Neural cell (in vitro differentiated cells): ENCODE data around the gene CDC34. TPM values are rescaled to one million over a fixed set of nuclear protein-coding genes. Genes with fewer than 3 reads are reported as not detected.

ENCODE experiments used
- H2AFZ ChIP-seq: fragments of 200-600, 300-800 bp; sonication (generic), shearing (Covaris generic); 2 replicates; pipeline ENCODE4 v1.6.0; 2014; ENCODE audit warnings: low read depth, mild to moderate bottlenecking, antibody characterized with exemption, low read length, moderate library complexity
- H3F3A ChIP-seq: fragments of 200-600 bp; shearing (Covaris generic); 2 replicates; pipeline ENCODE4 v1.6.1; 2016; ENCODE audit warnings: mild to moderate bottlenecking, moderate library complexity, mixed read lengths, antibody characterized with exemption, low read length; ENCODE audit not compliant: insufficient read depth, poor library complexity, severe bottlenecking
- H3K27ac ChIP-seq: fragments of 200-600, 300-800 bp; sonication (generic), shearing (Covaris generic); 2 replicates; pipeline ENCODE4 v1.5.1; 2014; ENCODE audit warnings: mild to moderate bottlenecking, low read length, moderate library complexity
- H3K27me3 ChIP-seq: fragments of 300-800, 200-600 bp; sonication (generic), shearing (Covaris generic); 2 replicates; pipeline ENCODE4 v1.6.0; 2014; ENCODE audit warnings: mild to moderate bottlenecking, low read depth, low read length, moderate library complexity; ENCODE audit not compliant: insufficient read depth
- H3K36me3 ChIP-seq: fragments of 300-800, 200-600 bp; sonication (generic), shearing (Covaris generic); 2 replicates; pipeline ENCODE4 v1.5.1; 2014; ENCODE audit warnings: mild to moderate bottlenecking, antibody characterized with exemption, low read length, moderate library complexity; ENCODE audit not compliant: insufficient read depth
- H3K4me2 ChIP-seq: fragments of 300-800, 200-600 bp; sonication (generic), shearing (Covaris generic); 2 replicates; pipeline ENCODE4 v1.6.0; 2014; ENCODE audit warnings: mild to moderate bottlenecking, low read length
- H3K4me3 ChIP-seq: fragments of 300-800, 200-600 bp; sonication (generic), shearing (Covaris generic); 2 replicates; pipeline ENCODE4 v1.5.1; 2014; ENCODE audit warnings: mild to moderate bottlenecking, low read length, moderate library complexity
- H3K79me2 ChIP-seq: fragments of 200-600 bp; shearing (Covaris generic); replicated peaks from 2 replicates; pipeline ENCODE4 v1.6.0; 2014; ENCODE audit warnings: mild to moderate bottlenecking, low read length, moderate library complexity; ENCODE audit not compliant: insufficient read depth
- H3K9ac ChIP-seq: fragments of 300-800, 200-600 bp; sonication (generic), shearing (Covaris generic); 2 replicates; pipeline ENCODE4 v1.6.1; 2016; ENCODE audit warnings: mild to moderate bottlenecking, low read length, mixed read lengths
- H3K9me2 ChIP-seq: fragments of 200-600 bp; shearing (Covaris generic); 2 replicates; pipeline ENCODE4 v1.6.1; 2016; ENCODE audit warnings: mild to moderate bottlenecking, low read length, mixed read lengths; ENCODE audit not compliant: insufficient read depth
- H3K9me3 ChIP-seq: fragments of 200-600, 300-800 bp; sonication (generic), shearing (Covaris generic); 2 replicates; pipeline ENCODE4 v1.6.1; 2016; ENCODE audit warnings: mild to moderate bottlenecking, mixed run types, low read length, moderate library complexity, mixed read lengths
- H4K20me1 ChIP-seq: fragments of 200-600 bp; shearing (Covaris generic); 2 replicates; pipeline ENCODE4 v1.6.1; 2016; ENCODE audit warnings: mild to moderate bottlenecking, mixed run types; ENCODE audit not compliant: insufficient read depth
- EP300 ChIP-seq: fragments of 450-650 bp; conservative IDR thresholded peaks from 2 replicates; pipeline ENCODE4 v1.6.1; 2014; ENCODE audit warnings: antibody characterized with exemption, mild to moderate bottlenecking, moderate library complexity; ENCODE audit not compliant: poor library complexity, severe bottlenecking
- EZH2 ChIP-seq: fragments of 200-600, 300-800 bp; shearing (Covaris generic), sonication (generic); IDR thresholded peaks from 2 replicates; pipeline ENCODE4 v1.6.1; 2014; ENCODE audit warnings: antibody characterized with exemption, low read length, borderline replicate concordance, mild to moderate bottlenecking; ENCODE audit not compliant: insufficient read depth, poor library complexity, severe bottlenecking
- MXI1 ChIP-seq: fragments of 450-650 bp; conservative IDR thresholded peaks from 2 replicates; pipeline ENCODE4 v1.6.1; 2014; ENCODE audit warnings: antibody characterized with exemption, mild to moderate bottlenecking; ENCODE audit not compliant: poor library complexity, severe bottlenecking
- POLR2AphosphoS5 ChIP-seq: IDR thresholded peaks from 2 replicates; pipeline ENCODE4 v1.6.1; 2012
- RAD21 ChIP-seq: fragments of 450-650 bp; conservative IDR thresholded peaks from 2 replicates; pipeline ENCODE4 v1.6.1; 2014; ENCODE audit warnings: antibody characterized with exemption, mild to moderate bottlenecking, moderate library complexity
- SMC3 ChIP-seq: fragments of 450-650 bp; conservative IDR thresholded peaks from 2 replicates; pipeline ENCODE4 v1.6.1; 2014; ENCODE audit warnings: antibody characterized with exemption, mild to moderate bottlenecking, moderate library complexity; ENCODE audit not compliant: poor library complexity
- TAF1 ChIP-seq: IDR thresholded peaks from 2 replicates; pipeline ENCODE4 v1.6.1; 2012; ENCODE audit warnings: low read depth
- polyA plus RNA-seq: library from polyadenylated mRNA; depleted of rRNA; stranded (reverse); fragments of >200 nt; gene quantifications from 2 replicates; pipeline ENCODE4 v1.2.3, GENCODE V29; 2014
- TF ChIP-seq, protein P1 (sequence below): IDR thresholded peaks from 2 replicates; pipeline ENCODE4 v1.6.1; 2012; ENCODE audit warnings: borderline replicate concordance
- TF ChIP-seq, protein P2 (sequence below): fragments of 450-650 bp; IDR thresholded peaks from 2 replicates; pipeline ENCODE4 v1.5.1; 2014; ENCODE audit warnings: antibody characterized with exemption, mild to moderate bottlenecking, moderate library complexity; ENCODE audit not compliant: poor library complexity, severe bottlenecking

CDC34 gene
- polyA plus RNA-seq, 1 donor from 2014 or later: 155 TPM

GRCh38 chr19:543910-544608 lies 12.5 kb downstream of the CDC34 start, which contains the start of gene GZMM:
Gene GZMM (plus strand): TSS chr19:544053. CDS start chr19:544072, 19 bp downstream.
- H3K27ac ChIP-seq: no peak within 1 kb of the TSS
- no peak within 1 kb of the TSS for H3K9ac ChIP-seq
- H3K9me2 ChIP-seq: no peaks in the 10 kb centered on the region
- TF ChIP-seq EP300 (no peak), POLR2AphosphoS5 (no peak), RAD21 (no peak), EZH2 (no peak), MXI1 (no peak), SMC3 (no peak), TAF1 (no peak)
- TF ChIP-seq, protein P1, sequence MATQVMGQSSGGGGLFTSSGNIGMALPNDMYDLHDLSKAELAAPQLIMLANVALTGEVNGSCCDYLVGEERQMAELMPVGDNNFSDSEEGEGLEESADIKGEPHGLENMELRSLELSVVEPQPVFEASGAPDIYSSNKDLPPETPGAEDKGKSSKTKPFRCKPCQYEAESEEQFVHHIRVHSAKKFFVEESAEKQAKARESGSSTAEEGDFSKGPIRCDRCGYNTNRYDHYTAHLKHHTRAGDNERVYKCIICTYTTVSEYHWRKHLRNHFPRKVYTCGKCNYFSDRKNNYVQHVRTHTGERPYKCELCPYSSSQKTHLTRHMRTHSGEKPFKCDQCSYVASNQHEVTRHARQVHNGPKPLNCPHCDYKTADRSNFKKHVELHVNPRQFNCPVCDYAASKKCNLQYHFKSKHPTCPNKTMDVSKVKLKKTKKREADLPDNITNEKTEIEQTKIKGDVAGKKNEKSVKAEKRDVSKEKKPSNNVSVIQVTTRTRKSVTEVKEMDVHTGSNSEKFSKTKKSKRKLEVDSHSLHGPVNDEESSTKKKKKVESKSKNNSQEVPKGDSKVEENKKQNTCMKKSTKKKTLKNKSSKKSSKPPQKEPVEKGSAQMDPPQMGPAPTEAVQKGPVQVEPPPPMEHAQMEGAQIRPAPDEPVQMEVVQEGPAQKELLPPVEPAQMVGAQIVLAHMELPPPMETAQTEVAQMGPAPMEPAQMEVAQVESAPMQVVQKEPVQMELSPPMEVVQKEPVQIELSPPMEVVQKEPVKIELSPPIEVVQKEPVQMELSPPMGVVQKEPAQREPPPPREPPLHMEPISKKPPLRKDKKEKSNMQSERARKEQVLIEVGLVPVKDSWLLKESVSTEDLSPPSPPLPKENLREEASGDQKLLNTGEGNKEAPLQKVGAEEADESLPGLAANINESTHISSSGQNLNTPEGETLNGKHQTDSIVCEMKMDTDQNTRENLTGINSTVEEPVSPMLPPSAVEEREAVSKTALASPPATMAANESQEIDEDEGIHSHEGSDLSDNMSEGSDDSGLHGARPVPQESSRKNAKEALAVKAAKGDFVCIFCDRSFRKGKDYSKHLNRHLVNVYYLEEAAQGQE: no peak
- TF ChIP-seq, protein P2, sequence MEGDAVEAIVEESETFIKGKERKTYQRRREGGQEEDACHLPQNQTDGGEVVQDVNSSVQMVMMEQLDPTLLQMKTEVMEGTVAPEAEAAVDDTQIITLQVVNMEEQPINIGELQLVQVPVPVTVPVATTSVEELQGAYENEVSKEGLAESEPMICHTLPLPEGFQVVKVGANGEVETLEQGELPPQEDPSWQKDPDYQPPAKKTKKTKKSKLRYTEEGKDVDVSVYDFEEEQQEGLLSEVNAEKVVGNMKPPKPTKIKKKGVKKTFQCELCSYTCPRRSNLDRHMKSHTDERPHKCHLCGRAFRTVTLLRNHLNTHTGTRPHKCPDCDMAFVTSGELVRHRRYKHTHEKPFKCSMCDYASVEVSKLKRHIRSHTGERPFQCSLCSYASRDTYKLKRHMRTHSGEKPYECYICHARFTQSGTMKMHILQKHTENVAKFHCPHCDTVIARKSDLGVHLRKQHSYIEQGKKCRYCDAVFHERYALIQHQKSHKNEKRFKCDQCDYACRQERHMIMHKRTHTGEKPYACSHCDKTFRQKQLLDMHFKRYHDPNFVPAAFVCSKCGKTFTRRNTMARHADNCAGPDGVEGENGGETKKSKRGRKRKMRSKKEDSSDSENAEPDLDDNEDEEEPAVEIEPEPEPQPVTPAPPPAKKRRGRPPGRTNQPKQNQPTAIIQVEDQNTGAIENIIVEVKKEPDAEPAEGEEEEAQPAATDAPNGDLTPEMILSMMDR: no peak
- no peaks in the 10 kb centered on the region for H3K36me3 ChIP-seq
- no peaks in the 10 kb centered on the region for H3K79me2 ChIP-seq
- H3K27me3 ChIP-seq: no peaks in the 10 kb centered on the region
- H3K4me3 ChIP-seq: no peak within 1 kb of the TSS
- H4K20me1 ChIP-seq: no peaks in the 10 kb centered on the region
- no peaks in the 10 kb centered on the region for H3F3A ChIP-seq
- H3K9me3 ChIP-seq: no peaks in the 10 kb centered on the region
- H3K4me2 ChIP-seq: no peak within 1 kb of the TSS
- H2AFZ ChIP-seq: no peak within 1 kb of the TSS

- Histone ChIP-seq H3K27ac (no peak overlapping the region), H3K4me3 (no peak overlapping the region), H3K9me3 (no peaks in the 10 kb centered on the region), H2AFZ (no peak overlapping the region), H3K9me2 (no peaks in the 10 kb centered on the region), H3K9ac (no peak overlapping the region), H3K4me2 (no peak overlapping the region), H3K27me3 (no peaks in the 10 kb centered on the region), H4K20me1 (no peaks in the 10 kb centered on the region), H3K79me2 (no peaks in the 10 kb centered on the region), H3F3A (no peaks in the 10 kb centered on the region), H3K36me3 (no peaks in the 10 kb centered on the region)
- TF ChIP-seq EP300: no peak
- TF ChIP-seq MXI1: no peak
- TF ChIP-seq, protein P1: no peak
- TF ChIP-seq EZH2: no peak
- TF ChIP-seq, protein P2: no peak
- no peak for TF ChIP-seq POLR2AphosphoS5
- no peak for TF ChIP-seq SMC3
- no peak for TF ChIP-seq RAD21
- TF ChIP-seq TAF1: no peak
Observed at GRCh38 chr19:547117-547516, 15.6 kb downstream of the CDC34 start.
